CD4-positive, alpha-beta T cell treated with Interleukin-4 for 1 hour (primary cell): ENCODE data around the gene IFT122.

Experiments
- DNase-seq, 2 donors: peaks; one replicate each; pipeline ENCODE4 v3.0.0-alpha.2; 2020 to 2022

Gene IFT122

DNA sequence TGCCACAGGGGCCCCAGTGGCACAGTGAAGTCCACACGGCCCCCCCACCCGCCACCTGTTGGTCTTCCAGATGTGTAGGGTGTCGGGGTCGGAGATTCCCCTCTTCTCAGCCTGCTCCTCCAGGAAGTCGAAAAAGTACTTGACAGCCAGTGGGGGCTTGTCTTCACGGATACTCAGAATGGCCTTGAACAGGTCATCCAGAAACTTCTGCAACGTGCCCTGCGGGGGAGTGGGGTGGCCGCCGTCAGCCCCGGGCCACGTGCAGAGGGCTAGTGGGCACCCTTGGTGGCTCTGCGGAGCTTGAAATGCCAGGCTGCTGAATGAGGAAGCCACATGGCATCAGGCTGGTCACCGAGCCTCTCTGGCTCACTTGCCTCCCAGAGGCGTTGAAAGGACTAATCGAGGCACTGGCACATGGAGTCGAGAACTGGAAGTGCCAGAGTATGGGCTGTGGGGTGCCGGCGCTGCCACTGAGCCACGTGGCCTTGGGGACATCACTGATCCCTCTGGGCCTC is 119.6 kb downstream of the IFT122 start:
- no peak for DNase-seq

DNA sequence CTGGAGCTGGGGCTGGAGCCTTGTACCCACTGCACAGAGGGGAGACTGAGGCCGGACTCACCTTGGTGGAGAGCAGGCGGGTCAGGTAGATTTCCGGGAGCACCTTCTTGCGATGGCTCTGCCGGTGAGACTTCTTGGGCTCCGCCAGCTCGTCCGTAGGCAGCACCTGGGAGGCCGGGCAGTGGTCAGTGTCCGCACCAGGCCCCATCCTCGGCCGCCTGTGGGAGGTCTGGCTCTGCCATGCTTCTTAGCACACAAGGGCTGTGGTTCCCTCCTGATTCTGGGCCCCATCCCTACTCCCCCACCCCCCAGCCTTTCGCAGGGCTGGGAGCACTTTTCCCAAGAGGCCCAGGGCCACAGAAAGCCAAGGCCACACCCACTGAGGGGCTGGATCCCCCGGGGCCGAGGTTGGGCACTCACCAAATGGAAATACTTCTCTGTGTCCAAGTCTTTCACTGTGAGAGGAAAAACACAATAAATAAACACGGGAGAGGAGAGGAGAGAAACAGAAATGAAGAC is 120.3 kb downstream of the IFT122 start:
- DNase-seq = no peak

DNA sequence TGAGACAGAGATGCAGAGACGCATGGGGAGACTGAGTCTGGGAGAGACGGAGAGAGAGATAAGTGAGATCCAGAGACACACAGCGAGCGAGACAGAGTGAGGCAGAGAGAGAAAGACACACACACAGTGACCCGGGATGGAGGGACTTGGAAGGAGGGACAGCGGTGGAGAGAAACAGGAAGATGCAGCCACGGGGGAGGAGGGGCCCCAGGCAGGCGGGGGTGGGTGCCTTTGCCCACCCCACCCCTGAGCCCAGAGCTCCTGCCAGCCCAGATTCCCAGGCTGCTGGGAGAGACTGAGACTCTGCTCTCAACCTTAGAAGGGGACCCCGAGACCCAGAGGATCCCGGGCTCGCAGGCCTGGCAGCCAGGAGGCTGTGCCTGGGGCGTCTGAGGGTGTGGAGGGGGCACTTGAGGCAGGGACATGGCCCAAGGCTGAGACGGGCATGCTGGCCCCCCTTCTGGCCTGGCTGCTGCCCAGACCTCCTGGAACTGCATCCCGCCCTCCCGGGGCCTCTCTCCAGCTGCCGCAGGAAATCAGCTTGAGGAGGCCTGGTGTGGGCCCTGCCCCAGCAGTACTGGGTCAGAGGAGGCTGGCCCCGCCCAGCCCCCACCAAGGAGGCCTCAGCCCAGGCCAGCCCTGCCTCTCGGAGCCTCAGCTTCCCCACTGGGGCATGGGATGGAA is 121.0 kb downstream of the IFT122 start:
- DNase-seq = no peak

DNA sequence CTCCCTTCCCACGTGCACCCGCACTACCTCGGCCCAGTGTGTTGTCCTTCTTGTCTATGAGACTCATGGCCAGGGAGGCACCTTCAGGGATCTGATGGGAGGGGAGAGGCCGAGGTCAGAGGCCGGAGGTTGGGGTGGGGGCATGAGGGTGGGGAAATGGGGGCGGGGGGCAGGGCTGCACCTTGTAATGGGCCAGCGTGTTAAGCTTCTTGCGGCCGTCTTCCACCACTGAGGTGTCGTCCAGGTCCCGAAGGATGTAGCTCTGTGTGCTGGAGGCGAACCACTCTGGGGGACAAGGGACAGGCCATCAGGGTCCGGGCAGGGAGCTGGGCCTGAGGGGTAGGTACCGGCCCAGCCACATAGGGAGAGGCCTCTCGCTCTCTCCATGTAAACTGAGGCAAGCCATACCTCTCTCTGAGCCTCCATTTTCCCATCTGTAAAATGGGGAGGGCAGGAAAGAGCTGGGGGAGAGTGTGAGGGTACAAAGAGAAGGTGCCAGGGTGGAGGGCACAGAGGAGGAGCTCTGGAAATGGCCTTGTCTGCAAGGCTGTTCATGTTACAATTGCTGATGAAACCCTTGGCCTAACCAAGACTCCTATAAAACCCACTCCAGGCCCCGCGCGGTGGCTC is 121.7 kb downstream of the IFT122 start:
- no peak for DNase-seq

DNA sequence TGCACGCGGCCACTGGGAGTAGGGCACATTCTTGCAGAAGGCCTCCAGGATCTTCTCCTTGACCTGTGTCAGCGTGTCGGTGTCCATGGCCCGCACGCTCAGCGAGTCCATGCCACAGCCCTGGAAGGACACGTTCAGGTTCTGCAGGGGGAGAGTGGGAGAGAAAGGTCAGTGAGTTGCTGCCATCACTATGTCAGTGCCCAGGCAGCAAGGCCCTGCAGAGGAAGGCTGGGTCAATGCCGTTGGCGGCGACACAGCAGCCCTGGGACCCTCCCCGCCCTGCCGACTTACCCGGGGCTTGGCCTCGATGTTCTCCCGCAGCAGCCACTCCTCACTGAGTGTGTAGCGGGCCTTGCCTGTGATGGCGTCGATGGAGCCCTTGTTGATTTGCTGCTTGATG is 122.8 kb downstream of the IFT122 start:
- DNase-seq = no peak

DNA sequence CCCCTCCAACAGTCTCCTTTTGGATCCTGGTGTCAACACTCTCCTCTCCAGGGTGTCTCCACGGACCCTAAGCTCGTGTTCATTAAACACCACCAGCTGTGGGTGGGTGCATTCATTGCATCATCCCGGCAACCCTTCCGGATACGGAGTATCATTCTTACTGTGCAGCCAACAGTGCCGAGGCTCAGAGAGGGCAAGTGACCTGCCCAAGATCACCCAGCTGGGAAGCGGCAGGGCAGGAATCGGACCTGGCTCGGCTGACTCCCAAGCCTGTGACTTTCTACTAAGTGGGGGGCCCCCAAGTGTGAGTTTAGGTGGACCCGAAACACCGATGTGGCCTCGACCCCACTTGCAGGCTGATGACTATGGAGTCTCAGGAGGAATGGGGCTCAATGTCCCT is 123.3 kb downstream of the IFT122 start:
- DNase-seq = no peak

DNA sequence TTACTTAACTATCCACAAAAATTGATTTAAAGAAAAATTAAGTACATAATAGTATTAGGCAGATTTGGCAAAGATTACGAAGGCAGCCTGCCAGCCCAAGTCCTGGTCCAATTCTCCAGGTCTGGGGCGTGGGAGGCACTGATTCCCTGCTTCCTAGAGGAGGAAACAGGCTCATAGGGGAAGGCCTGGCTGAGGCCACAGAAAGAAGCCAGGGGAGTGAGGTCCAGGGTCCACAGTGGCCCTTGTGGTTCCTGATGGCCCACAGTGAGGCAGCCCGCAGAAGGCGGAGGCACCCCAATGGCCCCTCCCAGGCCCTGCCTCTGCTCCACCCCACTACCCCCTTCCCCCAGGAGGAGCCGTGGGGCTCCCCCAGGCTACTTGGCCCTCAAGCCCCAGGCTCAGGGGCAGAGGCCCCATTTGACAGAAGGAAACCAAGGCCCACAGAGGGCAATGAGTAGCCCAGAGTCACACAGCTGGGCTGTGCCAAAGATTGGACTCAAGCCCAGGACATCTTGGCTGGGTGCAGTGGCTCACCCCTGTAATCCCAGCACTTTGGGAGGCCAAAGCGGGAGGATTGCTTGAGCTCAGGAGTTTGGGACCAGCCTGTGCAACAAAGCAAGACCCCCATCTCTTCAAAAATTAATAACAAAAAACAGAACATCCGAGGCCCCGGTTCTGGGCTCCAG is 124.0 kb downstream of the IFT122 start:
- no peak for DNase-seq

DNA sequence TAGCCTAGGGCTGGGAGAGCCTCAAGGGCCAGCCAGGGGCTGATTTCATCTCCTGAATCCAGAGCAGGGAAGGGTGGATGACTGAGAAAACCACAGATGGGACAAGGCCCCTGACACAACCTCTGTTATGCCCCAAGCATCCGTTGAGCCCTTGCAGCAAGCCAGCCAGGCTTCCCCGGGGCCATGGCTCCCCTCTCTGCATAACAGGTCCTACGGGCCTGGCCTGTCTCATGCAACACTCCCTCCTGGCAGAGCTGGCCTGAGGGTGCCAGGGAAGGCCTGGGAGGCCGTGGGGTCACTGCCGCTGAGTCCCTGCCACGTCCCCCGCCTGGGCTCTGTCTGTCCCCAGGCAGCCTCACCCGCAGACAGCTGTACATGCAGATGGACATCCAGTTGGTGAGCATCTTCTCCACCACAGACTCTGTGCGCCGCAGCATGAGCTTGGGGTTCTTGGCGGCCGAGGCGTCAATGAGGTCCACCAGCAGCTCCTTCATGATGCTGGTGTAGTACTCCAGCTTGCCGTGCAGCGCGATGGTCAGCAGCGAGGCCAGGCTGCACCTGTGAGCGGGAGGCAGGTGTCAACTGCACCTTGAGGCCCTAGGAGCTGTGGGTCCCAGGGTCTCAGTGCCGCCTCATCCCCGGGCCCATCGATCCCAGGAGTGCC is 125.1 kb downstream of the IFT122 start:
- no peak for DNase-seq

DNA sequence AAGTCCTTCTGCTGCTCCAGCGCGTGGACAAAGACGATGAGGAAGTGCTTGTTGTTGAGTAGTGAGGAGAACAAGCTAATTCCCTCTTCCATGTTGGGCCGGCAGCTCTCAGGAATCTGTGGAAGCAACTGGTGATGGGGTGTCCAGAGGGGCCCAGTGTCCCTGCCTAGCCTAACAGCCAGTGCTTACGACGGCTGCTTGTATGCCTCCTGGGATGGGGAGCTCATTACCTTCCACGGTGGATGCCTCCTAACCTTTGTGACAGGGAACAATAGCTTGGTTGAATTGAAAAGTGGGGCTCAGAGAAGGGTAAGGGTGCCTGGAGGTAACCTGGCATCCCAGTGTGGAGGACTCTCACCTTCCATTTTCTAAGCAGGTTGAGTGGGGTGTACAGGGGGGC is 125.9 kb downstream of the IFT122 start:
- DNase-seq = no peak

DNA sequence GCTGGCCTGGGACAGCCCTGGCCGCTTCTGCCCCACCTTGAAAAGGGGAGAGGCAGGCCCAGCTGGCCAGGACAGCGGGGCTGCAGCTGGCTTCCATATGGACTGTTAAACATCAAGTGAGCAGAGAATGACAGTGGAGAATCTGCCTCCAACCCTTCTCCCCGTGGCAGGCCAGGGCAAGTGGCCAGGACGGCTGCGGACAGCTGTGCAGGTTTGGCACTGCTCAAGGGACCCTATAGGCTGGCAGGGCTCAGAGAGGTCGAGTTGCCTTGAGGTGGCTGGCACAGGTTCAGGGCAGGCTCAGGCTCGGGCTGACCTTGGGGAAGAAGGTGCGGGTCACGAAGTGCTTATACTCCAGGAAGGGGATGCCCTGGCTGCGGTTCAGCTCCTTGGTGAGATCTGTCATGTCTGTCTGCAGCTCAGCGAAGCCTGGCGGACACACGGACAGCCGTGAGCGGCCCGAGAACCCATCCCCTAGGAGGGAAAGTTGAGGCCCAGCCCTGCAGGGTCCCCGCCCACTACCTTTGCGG is 127.2 kb downstream of the IFT122 start:
- DNase-seq = no peak

DNA sequence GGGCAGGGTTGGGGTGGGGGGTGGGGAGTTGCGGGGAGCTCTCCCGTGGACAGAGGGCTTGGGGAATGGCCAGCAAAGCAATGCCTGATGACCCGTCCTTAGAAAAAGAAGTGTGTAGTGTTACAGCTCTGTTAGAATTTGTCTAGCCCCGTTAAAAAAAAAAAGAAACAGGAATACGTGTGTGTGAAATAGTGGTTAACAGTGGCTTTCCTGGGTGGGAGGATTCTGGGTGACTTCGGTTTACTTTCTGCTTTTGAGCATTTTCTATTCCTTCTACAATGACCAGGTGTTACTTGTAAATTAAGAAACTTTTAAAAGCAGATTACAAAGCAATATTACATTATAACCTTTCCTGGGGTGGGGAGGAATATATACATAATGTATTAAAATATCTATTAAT is 127.9 kb downstream of the IFT122 start:
- no peak for DNase-seq

DNA sequence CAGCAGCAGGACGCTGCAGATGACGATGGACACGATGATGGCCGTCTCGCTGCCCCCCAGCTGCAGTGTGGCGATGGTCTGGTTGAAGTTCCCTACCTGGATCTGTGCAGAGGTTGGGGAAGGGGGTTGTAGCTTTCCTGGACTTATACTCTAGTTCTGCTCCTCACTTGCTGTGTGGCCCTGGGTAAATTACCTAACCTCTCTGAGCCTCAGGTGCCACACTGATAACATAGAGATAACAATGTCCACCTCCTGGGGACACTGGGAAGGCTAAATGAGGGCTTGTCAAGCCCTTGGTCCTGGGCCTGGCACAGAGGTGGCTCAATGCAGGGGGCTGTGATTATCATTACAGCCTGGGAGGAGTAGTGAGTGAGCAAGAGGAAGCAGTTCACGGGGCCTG is 129.8 kb downstream of the IFT122 start:
- no peak for DNase-seq
